ENCODE data around the gene WNT2. TPM values are rescaled to one million over a fixed set of nuclear protein-coding genes. Genes with fewer than 3 reads are reported as not detected.

The WNT2 gene
- total RNA-seq, 1 experiment from 2014 or later, result not detected

- Histone ChIP-seq H3F3A (ENCODE audit: insufficient read depth, low read depth) (no peaks in the 10 kb centered on the region), H3K79me2 (ENCODE audit: low read depth) (no peaks in the 10 kb centered on the region), H3K36me3 (ENCODE audit: low read depth) (no peaks in the 10 kb centered on the region), H3K27me3 (ENCODE audit: insufficient read depth, low read depth) (peaks cover under 1% of the 10 kb centered on the region; the same call in 1 of the 2 replicates), H3K9me3 (ENCODE audit: insufficient read depth, low read depth) (no peaks in the 10 kb centered on the region), H4K20me1 (ENCODE audit: insufficient read depth) (no peaks in the 10 kb centered on the region), H3K4me2 (no peak overlapping the region), H3K27ac (no peak overlapping the region), H3K4me3 (no peak overlapping the region), H3K4me1 (replicated peaks; ENCODE audit: insufficient read depth) (no peaks in the 10 kb centered on the region), H3K9me2 (ENCODE audit: insufficient read depth) (peaks cover 4% of the 10 kb centered on the region; the same call in 1 of the 2 replicates), H2AFZ (no peak overlapping the region)
- intact Hi-C loops (cut with micrococcal nuclease; ENCODE audit: unreplicated experiment), result no loop called here
- DNase-seq, result no peak
- BruUV-seq (replicated peaks), result no TSS peak
- CTCF ChIA-PET, result no interaction called here
- TF ChIP-seq, protein P1, sequence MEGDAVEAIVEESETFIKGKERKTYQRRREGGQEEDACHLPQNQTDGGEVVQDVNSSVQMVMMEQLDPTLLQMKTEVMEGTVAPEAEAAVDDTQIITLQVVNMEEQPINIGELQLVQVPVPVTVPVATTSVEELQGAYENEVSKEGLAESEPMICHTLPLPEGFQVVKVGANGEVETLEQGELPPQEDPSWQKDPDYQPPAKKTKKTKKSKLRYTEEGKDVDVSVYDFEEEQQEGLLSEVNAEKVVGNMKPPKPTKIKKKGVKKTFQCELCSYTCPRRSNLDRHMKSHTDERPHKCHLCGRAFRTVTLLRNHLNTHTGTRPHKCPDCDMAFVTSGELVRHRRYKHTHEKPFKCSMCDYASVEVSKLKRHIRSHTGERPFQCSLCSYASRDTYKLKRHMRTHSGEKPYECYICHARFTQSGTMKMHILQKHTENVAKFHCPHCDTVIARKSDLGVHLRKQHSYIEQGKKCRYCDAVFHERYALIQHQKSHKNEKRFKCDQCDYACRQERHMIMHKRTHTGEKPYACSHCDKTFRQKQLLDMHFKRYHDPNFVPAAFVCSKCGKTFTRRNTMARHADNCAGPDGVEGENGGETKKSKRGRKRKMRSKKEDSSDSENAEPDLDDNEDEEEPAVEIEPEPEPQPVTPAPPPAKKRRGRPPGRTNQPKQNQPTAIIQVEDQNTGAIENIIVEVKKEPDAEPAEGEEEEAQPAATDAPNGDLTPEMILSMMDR (conservative IDR thresholded peaks at IDR 0.05), result no peak
- no peak for TF ChIP-seq EZH2 (IDR thresholded peaks at IDR 0.05; ENCODE audit: low read depth)
- POLR2A ChIA-PET (ENCODE audit: unreplicated experiment), result no interaction called here
Observed at GRCh38 chr7:117250801-117251200, 72.1 kb downstream of the WNT2 start.

GRCh38 chr7:117250245-117250644, 72.6 kb downstream of the WNT2 start:
- Histone ChIP-seq H3K27ac (no peak overlapping the region), H3K4me2 (no peak overlapping the region), H4K20me1 (ENCODE audit: insufficient read depth) (no peaks in the 10 kb centered on the region), H3F3A (ENCODE audit: insufficient read depth, low read depth) (no peaks in the 10 kb centered on the region), H3K27me3 (ENCODE audit: insufficient read depth, low read depth) (no peaks in the 10 kb centered on the region), H3K4me1 (replicated peaks; ENCODE audit: insufficient read depth) (no peaks in the 10 kb centered on the region), H3K9me3 (ENCODE audit: insufficient read depth, low read depth) (no peaks in the 10 kb centered on the region), H3K36me3 (ENCODE audit: low read depth) (no peaks in the 10 kb centered on the region), H3K79me2 (ENCODE audit: low read depth) (no peaks in the 10 kb centered on the region), H3K4me3 (no peak overlapping the region), H3K9me2 (ENCODE audit: insufficient read depth) (peaks cover 4% of the 10 kb centered on the region; the same call in 1 of the 2 replicates), H2AFZ (no peak overlapping the region)
- ChIA-PET CTCF (no interaction called here), POLR2A (ENCODE audit: unreplicated experiment) (no interaction called here)
- DNase-seq, result no peak
- no peak for TF ChIP-seq EZH2 (IDR thresholded peaks at IDR 0.05; ENCODE audit: low read depth)
- TF ChIP-seq, protein P1 (conservative IDR thresholded peaks at IDR 0.05), result no peak
- intact Hi-C loops (cut with micrococcal nuclease; ENCODE audit: unreplicated experiment), result no loop called here
- no TSS peak for BruUV-seq (replicated peaks)

- intact Hi-C loops (cut with micrococcal nuclease; ENCODE audit: unreplicated experiment), result no loop called here
- no peak overlapping the region for H3K4me2 ChIP-seq
- H3K4me3 ChIP-seq, result no peak overlapping the region
- TF ChIP-seq EZH2 (IDR thresholded peaks at IDR 0.05; ENCODE audit: low read depth), result no peak
- TF ChIP-seq, protein P1 (conservative IDR thresholded peaks at IDR 0.05), result no peak
- no peak overlapping the region for H3K27ac ChIP-seq
- CTCF ChIA-PET, result no interaction called here
- BruUV-seq (replicated peaks), result no TSS peak
- no peaks in the 10 kb centered on the region for H3K79me2 ChIP-seq (ENCODE audit: low read depth)
- no peak overlapping the region for H2AFZ ChIP-seq
- no peak for DNase-seq
- H3K4me1 ChIP-seq (replicated peaks; ENCODE audit: insufficient read depth), result no peaks in the 10 kb centered on the region
- no peaks in the 10 kb centered on the region for H3K36me3 ChIP-seq (ENCODE audit: low read depth)
- no peaks in the 10 kb centered on the region for H3K9me3 ChIP-seq (ENCODE audit: insufficient read depth, low read depth)
- no peaks in the 10 kb centered on the region for H3F3A ChIP-seq (ENCODE audit: insufficient read depth, low read depth)
- POLR2A ChIA-PET (ENCODE audit: unreplicated experiment), result no interaction called here
- H3K27me3 ChIP-seq (ENCODE audit: insufficient read depth, low read depth), result no peaks in the 10 kb centered on the region
- H4K20me1 ChIP-seq (ENCODE audit: insufficient read depth), result no peaks in the 10 kb centered on the region
- peaks cover 4% of the 10 kb centered on the region; the same call in 1 of the 2 replicates for H3K9me2 ChIP-seq (ENCODE audit: insufficient read depth)
Observed at GRCh38 chr7:117249696-117250095, 73.2 kb downstream of the WNT2 start.
